B cell (primary cell): ENCODE data around the gene SSR1.

Experiments
- CTCF ChIP-seq: fragments of 200-600 bp; IDR thresholded peaks from one replicate; pipeline ENCODE4 v1.8.0; 2022; ENCODE audit warnings: antibody characterized with exemption, mild to moderate bottlenecking
- EZH2 ChIP-seq: IDR thresholded peaks from 2 replicates; pipeline ENCODE4 v1.6.1; 2012; ENCODE audit warnings: borderline replicate concordance, low read depth, mild to moderate bottlenecking, moderate library complexity, low read length; ENCODE audit not compliant: insufficient read depth, poor library complexity, severe bottlenecking

- TF ChIP-seq CTCF (no peak), EZH2 (no peak)
These were observed 84.2 kb downstream of the SSR1 start for GRCh38 chr6:7228662-7229375.
